Suppressor macrophage treated with lipopolysaccharide for 1 hour (primary cell): ENCODE measurements around the gene LHX2.

ENCODE experiments used
- DNase-seq, 3 donors: peaks; one replicate each; pipeline ENCODE4 v3.0.0-alpha.2; 2020 to 2022

LHX2 gene

DNA sequence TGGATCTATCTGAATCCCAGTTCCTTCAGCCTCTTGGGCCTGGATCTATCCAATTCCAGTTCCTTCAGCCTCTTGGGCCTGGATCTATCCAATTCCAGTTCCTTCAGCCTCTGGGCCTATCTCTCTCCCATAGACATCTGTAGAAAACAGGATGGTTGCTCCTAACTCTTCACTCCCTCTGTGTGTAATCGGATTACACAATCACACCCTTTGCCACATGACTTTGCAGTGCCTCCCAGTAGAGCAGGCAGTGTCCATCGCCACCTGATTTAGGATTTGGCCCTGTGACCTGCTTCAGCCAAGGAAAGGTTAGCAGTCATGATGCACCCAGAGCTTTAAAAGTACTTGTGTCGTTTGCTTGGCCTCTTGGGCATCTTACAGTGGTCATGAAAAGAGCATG is 56.7 kb downstream of the LHX2 start:
- no peak for DNase-seq

- no peak for DNase-seq
Observed at GRCh38 chr9:124074746-124075145, 63.2 kb downstream of the LHX2 start.

DNA sequence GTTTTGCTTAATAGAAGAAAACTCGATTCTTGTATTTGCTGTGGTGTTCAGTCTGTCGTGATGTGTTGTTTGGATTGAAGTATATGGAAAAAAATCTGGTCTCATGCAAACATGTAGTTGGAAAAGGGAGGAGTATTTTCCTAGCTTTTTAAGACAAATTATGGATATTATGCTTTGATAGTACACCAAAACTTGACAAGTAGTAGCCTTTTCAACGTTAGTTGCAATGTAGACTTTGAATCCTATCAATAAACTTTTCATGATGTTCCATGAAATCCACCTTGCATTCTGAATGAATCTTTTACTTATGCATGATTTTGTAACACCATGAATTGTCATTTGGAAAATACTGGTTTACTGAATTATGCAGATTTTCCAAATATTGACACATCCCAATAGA is 64.2 kb downstream of the LHX2 start:
- DNase-seq: no peak

DNA sequence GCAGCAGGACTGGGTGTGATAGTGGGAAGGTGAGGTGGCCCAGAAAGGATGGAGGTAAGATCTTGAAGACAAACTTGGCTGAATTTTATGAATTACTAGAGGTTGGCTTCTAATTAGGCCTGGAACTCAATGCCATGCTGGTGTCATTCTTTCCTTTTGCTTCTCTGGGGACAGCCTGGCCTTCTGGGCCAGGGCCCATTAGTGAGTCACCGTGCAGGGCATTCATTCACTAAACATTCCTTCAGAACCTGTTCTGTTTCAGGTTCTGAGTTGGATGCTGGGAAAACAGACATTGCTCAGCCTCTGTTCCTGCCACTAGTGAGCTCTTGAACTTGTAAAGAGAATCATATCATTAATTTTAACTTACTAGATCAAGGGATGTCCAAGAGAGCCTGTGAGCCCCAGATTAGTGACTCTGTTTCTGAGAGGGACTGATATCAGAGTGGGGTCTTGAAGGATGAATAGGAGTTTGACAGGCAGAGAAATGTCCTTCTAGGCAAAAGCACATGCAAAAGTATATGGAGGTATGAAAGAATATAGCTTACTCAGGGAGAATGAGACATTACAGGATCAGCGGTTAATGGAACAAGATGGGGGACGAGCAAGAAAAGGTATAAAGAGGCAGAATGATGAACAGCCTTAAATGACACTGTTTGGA is 66.5 kb downstream of the LHX2 start:
- no peak for DNase-seq

- no peak for DNase-seq
Observed at GRCh38 chr9:124078641-124079040, 67.1 kb downstream of the LHX2 start.

- no peak for DNase-seq
Observed at GRCh38 chr9:124079176-124079925, 67.8 kb downstream of the LHX2 start.

DNA sequence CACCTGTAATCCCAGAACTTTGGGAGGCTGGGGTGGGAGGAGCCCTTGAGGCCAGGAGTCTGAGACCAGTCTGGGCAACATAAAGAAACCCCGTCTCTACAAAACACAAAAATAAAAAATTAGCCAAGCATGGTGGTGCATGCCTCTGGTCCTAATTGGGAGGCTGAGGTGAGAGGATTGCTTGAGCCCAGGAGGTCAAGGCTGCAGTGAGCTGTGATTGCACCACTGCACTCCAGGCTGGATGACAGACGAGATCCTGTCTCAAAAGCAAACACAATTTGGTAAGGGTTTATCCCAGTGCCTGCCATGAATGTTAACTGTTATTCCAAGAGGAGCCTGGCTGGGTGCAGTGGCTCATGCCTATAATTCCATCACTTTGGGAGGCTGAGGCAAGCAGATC is 71.1 kb downstream of the LHX2 start:
- no peak for DNase-seq
